GM12892 (cell line): ENCODE results near the gene SUSD3.

ENCODE experiments used
- POLR2A ChIP-seq: IDR thresholded peaks from 2 replicates; pipeline ENCODE4 v1.6.1; 2011; ENCODE audit warnings: low read depth, low read length, control low read depth
- POLR2AphosphoS5 ChIP-seq: IDR thresholded peaks from 2 replicates; pipeline ENCODE4 v1.6.1; 2011; ENCODE audit warnings: low read depth, low read length, control low read depth
- TAF1 ChIP-seq: IDR thresholded peaks from 2 replicates; pipeline ENCODE4 v1.6.1; 2011; ENCODE audit warnings: low read depth, mild to moderate bottlenecking, control low read depth, low read length, borderline replicate concordance

- TF ChIP-seq POLR2A (no peak), TAF1 (no peak), POLR2AphosphoS5 (no peak)
Measured at GRCh38 chr9:93111371-93112115, 53.0 kb downstream of the SUSD3 start.
